Measurements from ENCODE around the gene SMIM13. TPM values are rescaled to one million over a fixed set of nuclear protein-coding genes. Genes with fewer than 3 reads are reported as not detected.
A peak's percentile ranks its signal among the peaks of the same experiment; 100 is the strongest.
"Not testable (repeated sequence)": the region's sequence is repeated elsewhere in the genome, so short reads cannot be mapped to it uniquely, and the experiment has no call there.

SMIM13 gene
- total RNA-seq, 1 experiment from 2014 or later: 18.4 TPM

DNA sequence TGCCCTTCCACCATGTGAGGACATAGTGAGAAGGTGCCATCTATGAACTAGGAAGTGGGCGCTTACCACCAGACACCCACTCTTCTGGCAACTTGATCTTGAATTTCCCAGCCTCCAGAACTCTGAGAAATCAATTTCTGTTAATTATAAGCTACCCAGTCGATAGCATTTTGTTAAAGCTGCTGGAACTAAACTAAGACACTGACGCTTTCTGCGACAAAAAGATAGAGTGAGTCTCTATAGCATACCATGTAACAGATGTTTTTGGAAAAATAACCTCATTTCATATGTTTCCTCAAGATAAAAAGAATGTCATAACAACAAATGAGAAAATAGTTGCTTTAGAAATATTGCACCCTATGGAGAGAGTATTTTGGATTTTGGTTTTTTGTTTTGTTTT lies 15.4 kb upstream of the SMIM13 start:
- no peak for DNase-seq (ENCODE audit: low read depth)
- in situ Hi-C loops (cut with HindIII; ENCODE audit: low pct_unique_long_range_greater_than_20kb, low sequenced_read_pairs): no loop called here

DNA sequence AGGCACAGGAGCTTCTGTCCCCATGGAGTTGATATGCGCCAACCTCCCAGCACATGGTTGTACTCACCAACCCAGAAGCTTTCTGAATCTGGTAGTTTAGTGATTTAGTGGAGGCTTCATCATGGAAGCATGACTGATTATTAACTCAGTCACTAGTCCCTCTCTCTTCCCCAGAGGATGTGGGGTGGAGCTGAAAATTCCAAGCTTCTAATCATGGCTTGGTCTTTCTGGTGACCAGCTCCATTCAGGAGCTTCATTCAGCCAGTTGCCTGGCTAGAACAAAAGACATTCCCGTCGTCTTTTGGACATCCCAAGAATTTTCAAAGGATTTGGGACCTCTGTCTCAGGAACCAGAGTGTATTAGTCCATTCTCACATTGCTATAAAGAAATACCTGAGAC lies 13.3 kb upstream of the SMIM13 start:
- in situ Hi-C loops (cut with HindIII; ENCODE audit: low pct_unique_long_range_greater_than_20kb, low sequenced_read_pairs): no loop called here
- DNase-seq (ENCODE audit: low read depth): no peak

DNA sequence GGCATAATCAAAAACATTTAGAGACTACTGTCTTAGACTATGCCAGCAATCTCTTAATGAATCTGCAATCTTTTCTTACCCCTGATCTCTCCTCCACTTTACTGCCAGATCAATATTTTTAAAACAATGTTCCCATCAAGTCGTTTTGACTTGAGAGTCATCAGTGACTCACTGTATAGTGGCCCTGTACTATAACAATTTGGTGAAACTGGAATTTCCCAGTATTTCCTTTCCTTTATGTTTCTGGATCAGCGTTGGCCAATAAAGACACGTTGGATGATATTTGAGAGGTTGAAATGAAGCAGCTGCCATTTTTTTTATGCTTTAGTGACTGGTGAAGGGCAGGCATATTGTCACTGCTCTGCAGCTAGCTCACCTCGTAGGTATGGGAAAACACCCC lies 10.1 kb upstream of the SMIM13 start:
- DNase-seq (ENCODE audit: low read depth): no peak
- in situ Hi-C loops (cut with HindIII; ENCODE audit: low pct_unique_long_range_greater_than_20kb, low sequenced_read_pairs): no loop called here

DNA sequence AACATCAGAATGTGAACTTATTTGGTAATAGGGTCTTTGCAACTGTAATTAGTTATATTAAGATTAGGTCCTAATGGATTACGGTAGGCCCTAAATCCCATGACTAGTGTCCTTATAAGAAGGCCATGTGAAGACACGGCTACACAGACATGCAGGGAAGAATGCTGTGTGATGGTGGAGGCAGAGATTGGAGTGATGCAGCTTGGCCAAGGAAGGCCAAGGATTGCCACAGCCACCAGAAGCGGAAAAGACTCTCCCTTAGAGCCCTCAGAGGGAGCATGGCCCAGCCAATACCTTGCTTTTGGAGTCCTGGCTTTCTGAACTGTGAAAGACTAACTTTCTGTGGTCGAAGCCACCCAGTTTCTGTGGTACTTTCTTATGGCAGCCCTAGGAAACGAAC lies 9.7 kb upstream of the SMIM13 start:
- no peak for DNase-seq (ENCODE audit: low read depth)
- in situ Hi-C loops (cut with HindIII; ENCODE audit: low pct_unique_long_range_greater_than_20kb, low sequenced_read_pairs): no loop called here

DNA sequence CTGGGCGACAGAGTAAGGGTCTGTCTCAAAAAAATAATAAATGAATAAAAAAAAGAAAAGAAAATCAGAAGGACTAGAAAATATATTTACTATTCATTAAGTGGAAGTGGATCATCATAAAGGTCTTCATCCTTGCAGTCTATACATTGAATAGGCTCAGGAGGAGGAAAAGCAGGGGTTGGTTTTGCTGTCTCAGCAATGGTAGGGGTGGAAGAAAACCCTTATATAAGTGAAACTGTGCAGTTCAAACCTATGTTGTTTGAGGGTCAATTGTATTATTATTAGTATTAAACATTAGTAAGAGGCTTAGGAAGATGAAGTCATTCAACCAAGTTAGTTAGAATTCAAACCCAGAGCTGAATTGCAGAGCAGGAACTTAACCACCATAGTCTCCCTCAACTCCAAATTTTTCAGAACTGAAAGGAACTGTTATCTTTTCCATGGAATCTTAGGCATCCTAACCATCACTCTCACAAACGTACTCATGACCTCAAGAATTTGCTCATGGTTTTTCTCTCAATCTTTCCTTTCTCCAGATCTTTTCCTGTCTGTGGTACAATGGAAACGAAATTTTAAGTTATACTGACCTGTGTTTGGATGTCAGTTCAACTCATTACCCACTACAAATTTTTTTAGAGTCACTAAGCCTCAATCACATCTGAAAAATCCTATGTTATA lies 7.7 kb upstream of the SMIM13 start:
- no peak for DNase-seq (ENCODE audit: low read depth)
- in situ Hi-C loops (cut with HindIII; ENCODE audit: low pct_unique_long_range_greater_than_20kb, low sequenced_read_pairs): no loop called here

DNA sequence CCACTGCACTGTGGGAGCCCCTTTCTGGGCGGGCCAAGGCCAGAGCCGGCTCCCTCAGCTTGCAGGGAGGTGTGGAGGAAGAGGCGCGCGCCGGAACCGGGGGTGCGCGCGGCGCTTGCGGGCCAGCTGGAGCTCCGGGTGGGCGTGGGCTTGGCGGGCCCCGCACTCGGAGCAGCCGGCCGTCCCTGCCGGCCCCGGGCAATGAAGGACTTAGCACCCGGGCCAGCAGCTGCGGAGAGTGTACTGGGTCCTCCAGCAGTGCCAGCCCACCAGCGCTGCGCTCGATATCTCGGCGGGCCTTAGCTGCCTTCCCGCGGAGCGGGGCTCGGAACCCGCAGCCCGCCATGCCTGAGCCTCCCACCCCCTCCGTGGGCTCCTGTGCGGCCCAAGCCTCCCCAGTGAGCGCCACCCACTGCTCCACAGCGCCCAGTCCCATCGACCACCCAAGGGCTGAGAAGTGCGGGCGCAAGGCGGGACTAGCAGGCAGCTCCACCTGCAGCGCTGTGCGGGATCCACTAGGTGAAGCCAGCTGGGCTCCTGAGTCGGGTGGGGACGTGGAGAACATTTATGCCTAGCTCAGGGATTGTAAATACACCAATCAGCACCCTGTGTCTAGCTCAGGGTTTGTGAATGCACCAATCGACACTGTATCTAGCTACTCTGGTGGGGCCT lies 6.4 kb upstream of the SMIM13 start:
- DNase-seq (ENCODE audit: low read depth); in situ Hi-C loops (cut with HindIII; ENCODE audit: low pct_unique_long_range_greater_than_20kb, low sequenced_read_pairs): not testable (repeated sequence)

DNA sequence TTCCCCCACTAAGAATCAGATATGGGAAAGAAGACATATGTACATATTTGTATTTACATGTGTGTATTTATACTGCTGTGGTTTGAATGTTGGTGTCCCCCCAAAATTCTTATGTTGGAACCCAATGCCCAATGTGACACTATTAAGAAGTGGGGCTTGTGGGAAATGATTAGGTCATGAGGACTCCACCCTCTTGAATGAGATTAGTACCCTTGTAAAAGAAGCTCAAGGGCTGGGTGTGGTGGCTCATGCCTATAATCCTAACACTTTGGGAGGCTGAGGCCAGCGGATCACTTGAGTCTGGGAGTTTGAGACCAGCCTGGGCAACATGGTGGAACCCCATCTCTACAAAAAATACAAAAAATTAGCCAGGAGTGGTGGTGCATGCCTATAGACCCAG lies 3.9 kb upstream of the SMIM13 start:
- in situ Hi-C loops (cut with HindIII; ENCODE audit: low pct_unique_long_range_greater_than_20kb, low sequenced_read_pairs): no loop called here
- DNase-seq (ENCODE audit: low read depth): no peak

DNA sequence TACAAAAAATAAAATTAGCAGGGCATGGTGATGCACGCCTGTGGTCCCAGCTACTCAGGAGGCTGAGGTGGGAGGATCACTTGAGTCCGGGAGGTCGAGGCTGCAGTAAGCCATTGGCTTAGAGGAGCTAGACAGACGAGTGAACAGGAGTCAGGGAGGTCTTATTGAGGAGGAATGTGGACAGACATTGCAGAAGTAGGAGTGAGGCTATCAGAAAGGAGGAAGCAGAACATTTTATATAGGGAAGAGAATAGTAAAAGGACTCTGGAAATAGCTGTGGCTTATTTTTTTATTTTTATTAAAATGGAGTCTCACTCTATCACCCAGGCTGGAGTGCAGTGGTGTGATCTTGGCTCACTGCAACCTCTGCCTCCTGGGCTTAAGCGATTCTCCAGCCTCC lies 2.5 kb upstream of the SMIM13 start:
- DNase-seq (ENCODE audit: low read depth); in situ Hi-C loops (cut with HindIII; ENCODE audit: low pct_unique_long_range_greater_than_20kb, low sequenced_read_pairs): not testable (repeated sequence)

DNA sequence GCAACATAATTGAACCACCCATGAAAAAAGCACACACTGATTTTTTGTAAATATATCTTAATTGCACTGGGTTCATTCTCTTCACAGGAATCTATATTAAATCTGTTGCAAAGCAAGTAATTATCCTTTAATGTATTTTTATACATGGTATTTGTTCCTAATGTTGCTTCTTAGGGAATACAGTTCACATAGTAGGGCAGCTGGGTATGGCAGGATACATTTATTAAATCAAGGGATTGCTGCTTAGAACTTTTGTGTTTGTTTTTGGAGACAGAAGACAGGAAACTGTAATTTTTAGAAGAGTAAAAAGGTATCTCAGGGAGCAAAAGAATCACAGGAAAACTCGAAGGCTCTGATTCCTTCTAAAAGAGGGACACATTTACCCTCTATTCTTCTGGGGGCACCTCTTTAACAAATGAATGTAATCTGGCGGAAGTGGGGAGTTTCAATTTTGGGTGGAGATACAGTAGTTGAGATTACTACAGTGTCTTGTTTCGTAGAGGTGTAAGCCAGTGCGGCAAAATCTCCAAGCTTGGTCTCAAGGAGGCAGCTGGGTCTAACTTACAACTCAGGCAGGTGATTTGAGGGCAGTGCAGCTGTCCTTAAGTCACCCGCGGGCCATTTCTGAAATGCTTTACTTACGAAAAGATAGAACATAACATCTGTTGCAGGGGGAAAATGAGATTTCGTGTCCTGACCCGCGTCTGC lies 812 bp upstream of the SMIM13 start:
- in situ Hi-C loops (cut with HindIII; ENCODE audit: low pct_unique_long_range_greater_than_20kb, low sequenced_read_pairs): no loop called here
- no peak for DNase-seq (ENCODE audit: low read depth)

DNA sequence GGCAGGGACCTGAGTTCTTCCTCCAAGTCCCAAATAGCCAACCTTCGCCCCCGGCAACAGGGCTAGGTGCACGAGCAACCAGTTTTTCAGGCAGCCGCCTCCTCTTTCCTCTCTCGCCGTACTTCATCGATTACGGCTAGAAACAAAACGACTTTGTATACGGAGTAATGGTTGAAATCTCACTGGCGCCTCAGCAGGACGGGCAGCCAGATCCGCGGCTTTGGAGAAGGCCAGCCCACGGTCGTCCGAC lies 333 bp upstream of the SMIM13 start:
- in situ Hi-C loops (cut with HindIII; ENCODE audit: low pct_unique_long_range_greater_than_20kb, low sequenced_read_pairs): no loop called here
- no peak for DNase-seq (ENCODE audit: low read depth)

DNA sequence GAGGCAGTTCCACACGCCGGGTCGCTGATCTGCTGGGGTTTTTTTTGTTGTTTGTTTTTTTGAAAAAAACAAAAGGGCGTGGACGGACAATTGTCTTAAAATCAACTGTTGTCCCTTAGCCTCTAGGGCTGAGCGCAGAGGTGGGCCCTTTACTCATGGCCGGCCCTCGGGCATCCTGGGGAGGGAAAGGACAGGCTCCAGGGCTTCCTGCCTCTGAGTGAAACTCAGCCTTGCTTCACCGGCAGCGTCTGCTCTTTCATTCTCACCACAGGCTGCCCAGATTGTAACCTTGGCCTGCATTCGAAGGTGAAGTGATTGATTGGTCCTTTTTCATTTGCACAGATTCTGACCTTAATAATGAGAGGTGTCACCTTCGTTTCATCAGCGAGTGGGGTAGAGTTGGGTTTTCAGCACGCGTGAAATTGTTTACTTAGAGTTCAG lies 797 bp downstream of the SMIM13 start:
- DNase-seq (ENCODE audit: low read depth): peak; percentile 64

DNA sequence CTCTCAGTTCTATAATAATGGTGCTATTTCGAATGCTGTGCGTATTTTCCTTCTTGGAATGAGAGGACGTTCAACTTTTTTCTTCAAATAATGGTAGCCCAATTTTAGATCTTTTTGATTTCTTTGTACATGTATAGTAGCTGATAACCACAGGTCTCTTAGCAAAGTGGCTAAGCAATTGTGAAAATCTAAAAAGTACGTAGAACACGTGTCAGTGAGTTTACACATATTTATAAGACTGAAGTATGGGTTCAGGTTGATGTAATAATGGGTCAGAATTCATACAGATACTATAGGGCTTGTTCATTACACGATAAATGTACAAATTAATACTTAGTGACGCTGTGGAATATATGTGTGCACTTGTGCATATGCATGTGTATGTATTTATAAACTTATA lies 1.3 kb downstream of the SMIM13 start:
- no peak for DNase-seq (ENCODE audit: low read depth)
- in situ Hi-C loops (cut with HindIII; ENCODE audit: low pct_unique_long_range_greater_than_20kb, low sequenced_read_pairs): no loop called here

More for the DNA sequence above, 797 bp downstream of the SMIM13 start:
- in situ Hi-C loops (cut with HindIII; ENCODE audit: low pct_unique_long_range_greater_than_20kb, low sequenced_read_pairs): no loop called here

DNA sequence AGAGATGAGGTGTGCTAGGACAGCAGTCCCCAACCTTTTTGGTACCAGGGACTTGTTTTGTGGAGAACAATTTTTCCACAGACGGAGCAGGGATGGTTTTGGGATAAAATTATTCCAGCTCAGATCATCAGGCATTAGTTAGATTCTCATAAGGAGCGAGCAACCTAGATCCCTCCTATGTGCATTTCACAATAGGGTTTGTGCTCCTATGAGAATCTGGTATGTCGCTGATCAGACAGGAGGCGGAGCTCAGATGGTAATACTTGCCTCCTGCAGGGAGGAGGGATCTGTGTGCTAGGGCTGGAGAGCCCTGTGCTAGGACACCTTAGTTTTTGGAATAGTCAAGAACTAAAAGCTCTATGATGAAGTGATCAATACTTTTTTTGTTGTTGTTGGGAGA lies 2.5 kb downstream of the SMIM13 start:
- DNase-seq (ENCODE audit: low read depth): peak; percentile 51
- in situ Hi-C loops (cut with HindIII; ENCODE audit: low pct_unique_long_range_greater_than_20kb, low sequenced_read_pairs): no loop called here

DNA sequence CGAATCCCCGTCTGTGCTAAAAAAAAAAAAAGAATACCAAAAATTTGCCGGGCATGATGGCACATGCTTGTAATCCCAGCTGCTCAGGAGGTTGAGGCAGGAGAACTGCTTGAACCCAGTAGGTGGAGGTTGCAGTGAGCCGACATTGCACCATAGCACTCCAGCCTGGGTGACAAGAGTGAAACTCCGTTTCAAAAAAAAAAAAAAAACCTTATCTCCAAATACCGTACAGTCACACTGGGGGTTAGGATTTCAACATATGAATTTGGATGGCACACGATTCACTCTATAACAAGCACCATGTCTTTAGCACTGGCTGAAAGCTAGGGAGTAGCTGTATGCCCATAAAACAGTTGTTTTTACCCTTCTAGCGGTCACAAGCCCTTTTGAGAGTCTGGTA lies 3.8 kb downstream of the SMIM13 start:
- in situ Hi-C loops (cut with HindIII; ENCODE audit: low pct_unique_long_range_greater_than_20kb, low sequenced_read_pairs): no loop called here
- no peak for DNase-seq (ENCODE audit: low read depth)

DNA sequence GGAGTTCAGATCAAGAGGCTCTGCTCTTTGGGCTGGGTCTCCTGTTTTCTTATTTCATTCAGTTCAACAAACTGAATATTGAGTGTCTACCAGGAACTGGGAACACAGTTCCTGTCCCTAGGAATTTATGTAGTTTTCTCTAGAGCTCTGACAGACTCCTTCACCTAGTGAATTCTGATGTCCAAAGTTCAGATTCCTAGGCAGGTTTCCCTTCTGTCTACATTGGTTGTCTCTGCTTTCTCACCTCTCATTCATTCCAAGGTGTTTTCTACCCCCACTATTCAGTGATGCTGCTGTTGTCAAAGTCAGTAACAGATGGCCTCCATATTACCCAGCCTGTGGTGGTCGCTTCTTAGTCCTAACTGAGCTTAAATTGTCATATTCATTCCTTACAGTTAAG lies 4.4 kb downstream of the SMIM13 start:
- DNase-seq (ENCODE audit: low read depth): no peak

DNA sequence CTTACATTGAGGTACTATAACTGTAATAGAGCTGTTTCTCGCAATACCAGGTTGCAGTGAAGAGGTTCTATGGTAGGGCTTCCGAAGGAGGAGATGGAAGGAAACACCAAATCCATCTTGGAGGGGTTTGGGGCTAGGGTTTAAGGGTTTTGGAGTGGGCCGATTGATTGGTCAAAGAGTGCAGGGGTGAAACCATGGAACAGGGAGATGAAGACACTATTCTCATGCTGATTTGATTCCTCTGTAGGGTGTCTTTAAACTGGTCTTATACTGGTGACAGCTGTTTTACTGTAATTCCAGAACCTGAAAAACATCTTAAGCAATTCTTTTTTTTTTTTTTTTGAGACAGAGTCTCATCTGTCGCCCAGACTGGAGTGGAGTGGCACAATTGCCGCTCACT lies 7.8 kb downstream of the SMIM13 start:
- in situ Hi-C loops (cut with HindIII; ENCODE audit: low pct_unique_long_range_greater_than_20kb, low sequenced_read_pairs): no loop called here
- DNase-seq (ENCODE audit: low read depth): no peak

More for the DNA sequence above, 4.4 kb downstream of the SMIM13 start:
- in situ Hi-C loops (cut with HindIII; ENCODE audit: low pct_unique_long_range_greater_than_20kb, low sequenced_read_pairs): no loop called here

DNA sequence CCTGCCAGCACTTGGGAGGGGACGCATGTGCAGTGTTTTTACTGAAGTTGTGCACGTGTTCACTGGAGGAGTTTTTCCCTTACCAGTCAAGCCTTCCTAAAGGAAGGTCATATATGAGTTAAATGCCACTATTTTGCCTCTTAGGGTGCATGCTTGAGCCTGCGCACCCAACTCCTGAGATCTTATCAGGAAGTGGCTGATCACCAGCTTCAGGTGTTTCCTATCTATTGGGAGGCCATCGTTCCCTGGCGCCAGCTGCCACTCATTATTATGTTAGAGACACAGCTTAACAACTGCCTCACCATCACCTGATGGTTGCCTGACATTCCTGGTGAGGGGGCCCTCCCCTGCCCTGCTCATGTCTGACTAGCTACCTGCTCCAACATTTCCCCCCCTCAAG lies 9.4 kb downstream of the SMIM13 start:
- in situ Hi-C loops (cut with HindIII; ENCODE audit: low pct_unique_long_range_greater_than_20kb, low sequenced_read_pairs): no loop called here
- DNase-seq (ENCODE audit: low read depth): no peak

DNA sequence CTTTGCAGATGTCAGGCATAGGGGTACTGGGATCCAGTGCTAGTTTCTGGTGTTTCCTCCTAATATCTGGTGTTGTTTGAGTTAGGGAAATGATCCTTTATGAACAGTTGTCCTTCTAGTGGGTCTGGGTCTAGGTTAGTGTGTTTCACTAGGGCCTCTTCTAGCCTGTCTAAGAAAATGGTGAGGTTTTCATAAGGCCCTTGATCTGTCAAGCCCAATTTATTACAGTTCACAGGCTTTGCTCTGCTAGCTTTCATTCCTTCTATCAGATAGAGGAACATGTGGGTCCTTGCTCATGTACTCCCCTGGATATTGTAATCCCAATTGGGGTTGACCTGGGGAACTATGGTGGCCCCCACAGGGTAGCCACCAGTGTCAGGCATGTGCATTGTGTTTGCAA lies 15.1 kb downstream of the SMIM13 start:
- DNase-seq (ENCODE audit: low read depth): no peak
- in situ Hi-C loops (cut with HindIII; ENCODE audit: low pct_unique_long_range_greater_than_20kb, low sequenced_read_pairs): no loop called here

DNA sequence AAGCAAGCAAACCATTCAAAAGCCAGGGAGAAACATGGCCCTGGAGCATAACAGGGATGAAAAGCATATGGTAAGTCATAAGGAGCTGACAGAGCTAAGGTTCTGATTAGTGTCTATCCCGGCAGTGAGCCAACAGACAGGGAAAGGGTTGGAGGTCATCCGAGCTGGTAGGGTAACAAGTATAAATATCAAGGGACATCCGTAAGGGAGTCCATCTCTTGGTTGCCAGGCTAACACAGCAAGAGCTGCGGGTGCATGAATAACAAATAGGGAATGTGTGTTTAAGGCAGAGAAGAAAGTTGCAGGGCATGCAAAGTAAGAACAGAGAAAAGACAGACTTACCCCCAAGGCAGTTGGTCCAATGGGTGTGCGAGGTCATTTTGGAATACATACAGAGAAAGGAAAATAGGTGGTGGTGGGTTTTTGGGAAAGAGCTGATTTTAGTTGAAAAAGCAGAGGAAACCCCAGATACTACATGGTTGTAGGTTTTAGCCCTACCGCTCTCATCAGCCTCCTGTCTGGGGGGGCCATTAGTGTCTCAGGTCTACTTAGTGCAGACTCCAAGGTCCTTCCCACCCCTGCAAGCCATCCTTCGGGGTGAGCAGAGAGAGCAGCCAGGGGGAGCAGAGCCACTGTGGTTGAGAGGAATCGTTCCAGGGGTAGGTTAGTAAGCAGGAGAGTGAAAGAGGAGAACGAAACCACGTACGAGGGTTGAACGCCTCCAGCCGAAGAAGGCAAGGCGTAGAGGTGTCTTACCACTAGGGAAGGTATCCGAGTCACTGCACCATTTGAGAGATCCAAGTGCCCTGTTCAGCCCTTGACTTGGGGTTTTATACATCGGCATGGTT lies 17.5 kb downstream of the SMIM13 start, which contains the start of gene ERVFRD-1:
Gene ERVFRD-1 (minus strand): TSS at position 805 of the 848 bp plus-strand sequence. CDS start 6,415 bp downstream, outside the sequence.
- no peak for DNase-seq (ENCODE audit: low read depth)
- in situ Hi-C loops (cut with HindIII; ENCODE audit: low pct_unique_long_range_greater_than_20kb, low sequenced_read_pairs): no loop called here

All from Caki2 (cell line).